CD4-positive, alpha-beta T cell treated with Interleukin-15 for 4 hours (primary cell): ENCODE results near the gene PKP2.
"Not testable (repeated sequence)": the region's sequence is repeated elsewhere in the genome, so short reads cannot be mapped to it uniquely, and the experiment has no call there.

ENCODE experiments used
- DNase-seq: peaks from one replicate; pipeline ENCODE4 v3.0.0-alpha.2; 2020; ENCODE audit warnings: low spot score

Gene PKP2

DNA sequence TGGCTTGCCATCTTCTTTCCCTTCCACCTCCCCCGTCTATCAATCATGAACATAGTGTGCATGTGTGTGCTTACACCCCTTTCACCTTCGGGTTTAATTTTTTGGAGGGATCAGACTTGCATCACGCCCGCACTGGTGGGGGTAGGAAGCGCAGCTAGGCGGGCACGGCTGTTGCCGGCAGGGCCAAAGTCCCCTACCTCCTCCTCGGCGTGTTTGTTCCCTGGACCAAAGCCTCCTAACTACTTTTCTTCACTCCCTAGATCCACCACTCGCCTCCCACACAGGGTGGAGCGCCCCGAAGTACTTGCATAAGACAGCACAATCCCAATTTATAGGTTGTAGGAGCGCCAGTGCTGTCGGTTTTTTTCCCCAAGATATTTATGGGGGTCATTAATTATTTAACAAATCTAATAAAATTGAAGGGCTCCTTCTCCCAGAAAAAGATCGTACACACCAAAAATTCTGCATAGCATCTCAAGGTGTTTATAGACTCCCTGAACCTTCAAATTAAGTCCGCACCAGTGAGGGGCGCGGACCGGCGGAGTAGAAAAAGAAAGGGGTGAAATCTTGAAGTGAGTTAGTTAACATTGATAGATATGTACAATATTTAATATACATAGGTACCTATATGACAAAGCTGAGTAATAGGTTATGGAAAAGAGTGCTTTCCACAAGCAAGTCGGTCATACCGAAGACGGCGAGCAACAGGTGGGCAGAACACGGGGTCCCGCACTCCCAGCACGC lies 717 bp downstream of the PKP2 start:
- no peak for DNase-seq

DNA sequence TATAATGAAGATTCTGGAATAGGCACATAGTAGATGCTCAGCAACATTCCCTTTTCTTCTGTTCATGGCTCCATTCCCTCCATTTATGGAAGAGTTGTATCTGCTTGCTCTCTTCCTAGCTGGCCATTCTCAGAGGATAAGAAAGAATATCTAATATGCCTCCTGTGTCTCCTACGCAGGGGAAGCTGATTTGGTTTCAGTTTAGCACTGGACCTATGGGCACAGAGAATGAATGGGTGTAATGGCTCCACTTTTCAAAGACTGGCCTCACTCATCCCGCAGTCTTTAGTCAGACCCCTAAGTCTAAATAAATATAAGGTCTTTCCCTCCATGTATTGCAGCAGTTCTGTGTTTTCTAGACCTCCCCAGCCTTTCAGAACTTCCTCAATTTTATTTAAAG lies 2.0 kb downstream of the PKP2 start:
- DNase-seq = no peak

DNA sequence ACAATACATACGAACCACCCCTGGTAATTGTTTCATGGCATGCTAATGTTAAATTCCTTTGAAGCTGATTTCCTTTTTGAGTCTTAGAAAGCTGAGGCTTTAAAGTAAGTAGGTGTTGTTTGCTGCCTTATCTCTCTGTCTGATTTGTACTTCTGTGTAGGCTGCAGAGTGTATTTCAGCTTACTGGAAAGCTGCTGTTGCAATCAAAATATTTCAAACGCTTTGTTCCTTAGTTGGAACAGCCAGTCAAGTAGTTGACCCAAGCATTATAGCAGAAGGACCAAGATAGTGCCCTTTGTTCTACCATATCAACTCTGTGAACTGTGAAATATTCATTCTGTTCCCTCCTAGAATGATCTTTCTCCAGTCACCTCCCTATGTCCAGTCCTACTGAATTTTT lies 3.1 kb downstream of the PKP2 start:
- DNase-seq = no peak

DNA sequence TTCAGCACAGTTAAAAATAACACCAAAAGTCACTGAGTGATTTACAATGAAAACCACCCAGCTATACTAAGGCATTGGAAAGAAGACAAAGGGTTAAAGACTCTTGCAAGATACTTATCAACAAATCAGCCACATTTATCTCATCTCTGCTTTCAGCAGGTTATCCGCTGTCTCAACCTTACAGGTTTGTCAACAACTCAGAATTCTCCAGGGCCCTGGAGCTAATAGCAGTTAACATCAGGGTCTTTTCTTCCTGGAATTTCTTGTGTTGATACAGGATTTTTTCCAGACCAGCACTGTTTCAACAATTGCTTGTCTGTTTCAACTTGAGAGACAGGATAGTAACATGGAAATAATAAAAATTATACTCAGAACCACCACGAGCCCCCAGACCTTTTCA lies 3.5 kb downstream of the PKP2 start:
- no peak for DNase-seq

DNA sequence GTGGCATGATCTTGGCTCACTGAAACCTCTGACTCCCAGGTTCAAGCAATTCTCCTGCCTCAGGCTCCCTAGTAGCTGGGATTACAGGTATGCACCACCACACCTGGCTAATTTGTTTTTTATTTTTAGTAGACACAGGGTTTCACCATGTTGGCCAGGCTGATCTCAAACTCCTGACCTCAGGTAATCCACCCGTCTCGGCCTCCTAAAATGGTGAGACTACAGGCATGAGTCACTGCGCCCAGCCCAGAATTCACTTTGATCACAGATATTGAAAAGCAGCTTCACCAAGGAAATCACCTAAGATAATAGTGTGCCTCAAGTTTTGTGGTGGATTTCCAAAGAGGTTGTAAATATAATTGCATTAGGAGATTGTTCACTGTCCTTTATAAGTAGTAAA lies 4.2 kb downstream of the PKP2 start:
- DNase-seq = not testable (repeated sequence)

DNA sequence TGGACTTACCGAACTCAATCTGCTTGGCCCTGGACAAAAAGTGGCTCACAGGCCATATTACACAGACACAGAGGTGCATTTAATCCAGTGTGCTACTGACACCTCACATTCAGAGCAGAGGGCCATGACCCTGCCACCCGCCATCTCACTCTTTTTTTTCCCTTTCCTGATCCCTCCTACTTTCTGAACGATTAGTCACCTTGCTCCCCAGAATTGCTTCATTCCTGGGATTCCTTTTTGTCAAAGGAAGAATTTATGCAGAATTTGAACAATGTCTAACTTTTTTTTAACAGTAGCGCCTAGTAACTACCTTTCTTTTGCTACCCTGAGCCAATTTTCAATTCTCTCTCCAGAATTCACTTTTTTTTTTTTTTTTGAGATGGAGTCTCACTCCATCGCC lies 4.6 kb downstream of the PKP2 start:
- no peak for DNase-seq

DNA sequence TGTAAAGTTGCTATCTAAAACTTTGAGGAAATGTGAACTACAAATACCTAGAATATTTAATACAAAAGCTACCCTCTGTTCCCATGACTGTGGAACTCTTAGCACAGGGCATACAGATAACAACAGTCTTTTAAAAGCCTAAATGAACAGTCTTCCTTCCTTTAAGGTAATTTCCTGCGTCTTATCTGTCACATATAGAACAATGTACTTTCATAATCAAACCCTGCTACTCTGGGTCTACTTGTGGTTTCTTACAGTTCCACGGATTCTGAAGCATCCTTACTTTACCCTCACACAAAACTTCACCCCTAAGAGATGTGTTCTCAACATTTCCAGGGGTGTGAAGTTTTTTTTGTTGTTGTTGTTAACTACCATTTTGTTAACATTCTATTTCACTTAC lies 5.1 kb downstream of the PKP2 start:
- no peak for DNase-seq

DNA sequence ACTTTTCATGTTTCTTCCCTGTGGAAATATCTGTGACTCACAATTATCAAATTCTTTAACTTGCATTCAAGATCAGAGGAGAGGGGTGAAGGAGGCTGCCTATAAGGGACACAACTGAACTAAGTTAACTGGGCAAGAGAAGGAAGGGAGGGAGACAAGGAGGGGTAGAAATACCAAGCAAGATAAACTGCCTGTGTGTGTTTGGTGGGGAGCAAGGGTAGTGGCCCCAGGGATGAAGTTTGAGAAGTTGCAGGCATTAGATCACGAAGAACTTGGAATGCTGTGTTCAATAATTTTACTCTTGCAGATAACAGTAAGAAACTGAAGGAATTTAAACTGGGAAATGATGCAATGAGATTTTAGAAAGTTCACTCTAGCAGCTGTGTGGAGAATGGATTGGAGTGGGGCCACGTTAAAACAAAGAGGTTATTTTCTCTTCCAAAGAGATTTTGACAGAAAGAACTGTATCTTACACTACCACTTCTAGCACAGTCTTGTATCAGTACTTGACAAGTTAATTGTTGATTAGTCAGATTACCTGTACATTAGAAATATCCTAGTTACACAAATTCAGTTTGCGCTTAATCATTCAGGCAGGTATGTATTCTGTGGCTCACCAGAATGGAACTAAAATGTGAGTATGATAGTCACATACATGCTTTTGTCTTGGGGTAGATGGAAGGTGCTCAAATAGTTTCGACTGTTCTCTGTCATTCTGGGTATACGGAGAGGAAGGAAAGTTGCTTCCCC lies 7.4 kb downstream of the PKP2 start:
- no peak for DNase-seq

DNA sequence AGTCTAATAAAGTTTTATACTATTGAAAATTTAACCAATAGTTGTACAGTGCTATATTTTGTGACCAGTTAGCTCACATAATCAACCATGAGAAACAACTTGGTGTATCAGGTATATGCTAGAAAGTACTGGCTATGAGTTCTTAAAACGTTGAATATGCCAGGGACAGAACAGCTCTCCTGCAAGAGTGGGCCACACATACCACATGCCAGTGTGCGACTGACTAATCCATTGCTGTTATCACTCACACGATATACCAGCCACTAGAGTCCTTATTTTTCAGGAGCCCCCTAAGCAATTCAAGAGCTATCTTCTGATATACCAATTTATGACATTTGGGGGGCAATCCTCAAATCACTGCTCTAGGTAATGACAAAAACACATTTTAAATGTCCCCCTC lies 9.5 kb downstream of the PKP2 start:
- no peak for DNase-seq

DNA sequence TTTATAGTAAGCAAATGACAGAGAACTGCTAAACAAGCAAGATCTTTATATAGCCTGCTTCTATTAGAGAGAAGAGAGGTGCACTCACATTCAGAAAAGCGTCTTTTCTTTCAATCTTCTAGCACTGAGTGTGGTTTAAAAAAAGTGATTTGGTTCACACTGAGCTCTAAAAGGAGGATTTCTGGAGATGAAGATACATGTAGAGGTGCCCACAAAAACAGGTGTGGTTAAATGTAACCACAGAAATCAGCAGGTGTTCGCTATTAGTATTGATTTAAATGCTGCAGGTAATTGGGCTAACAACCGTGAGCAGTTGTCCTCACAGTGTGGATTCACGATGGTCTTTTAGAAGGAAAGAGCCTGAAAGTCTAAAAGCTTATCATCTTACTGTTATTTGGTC lies 10.7 kb downstream of the PKP2 start:
- no peak for DNase-seq

DNA sequence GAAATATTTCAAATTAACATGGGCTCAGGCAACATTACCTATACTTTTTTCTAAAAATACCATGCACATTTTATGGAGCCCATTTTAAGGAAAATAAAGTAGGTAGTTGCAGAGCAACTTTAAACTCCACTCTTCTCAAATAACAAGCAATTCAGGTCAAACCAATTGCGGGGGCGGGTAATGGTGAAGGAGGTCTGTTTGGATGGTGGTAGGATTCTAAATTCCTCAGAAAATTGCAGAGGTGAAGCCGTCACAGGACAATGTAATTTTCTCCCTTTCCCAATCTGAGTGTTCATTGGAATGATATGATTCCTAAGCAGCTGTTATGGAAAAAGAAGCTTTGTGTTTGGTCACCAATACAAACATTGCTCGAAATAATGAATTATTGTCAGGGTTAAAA lies 11.6 kb downstream of the PKP2 start:
- no peak for DNase-seq

DNA sequence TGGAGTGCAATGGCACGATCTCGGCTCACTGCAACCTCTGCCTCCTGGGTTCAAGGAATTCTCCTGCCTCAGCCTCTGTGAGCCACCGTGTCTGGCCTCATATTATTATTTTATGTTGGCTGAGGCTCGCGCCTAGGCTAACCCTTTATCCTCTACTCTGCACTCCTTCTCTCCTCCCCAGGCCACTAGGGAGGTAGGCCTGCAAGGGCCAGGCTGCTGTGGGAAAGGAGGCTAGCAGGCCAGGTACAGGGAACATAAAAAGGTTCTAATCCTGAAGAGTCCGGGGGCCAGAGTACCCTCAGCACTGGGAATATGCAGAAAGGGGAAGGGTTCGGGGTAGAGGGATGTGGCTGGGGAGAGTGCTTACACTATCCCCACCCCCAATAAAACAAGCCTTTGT lies 14.9 kb downstream of the PKP2 start:
- no peak for DNase-seq

DNA sequence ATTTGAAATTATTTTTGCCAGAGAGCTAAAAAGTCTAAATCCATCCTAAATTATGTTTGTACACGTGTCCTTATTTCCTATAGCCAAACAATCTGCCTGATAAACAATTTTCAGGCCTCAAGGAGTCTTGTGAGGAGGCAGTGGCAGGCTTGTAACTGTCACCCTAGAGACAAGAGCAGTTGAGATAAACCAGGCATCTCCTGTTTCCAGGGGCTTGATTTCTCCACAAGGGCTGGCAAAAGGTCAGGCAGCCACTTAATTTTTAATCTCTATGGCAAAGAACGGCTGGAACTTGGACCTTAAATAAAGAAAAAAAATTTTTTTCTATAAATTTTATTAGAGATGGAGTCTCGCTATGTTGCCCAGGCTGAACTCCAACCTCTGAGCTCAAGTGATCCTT lies 15.5 kb downstream of the PKP2 start:
- DNase-seq = no peak

DNA sequence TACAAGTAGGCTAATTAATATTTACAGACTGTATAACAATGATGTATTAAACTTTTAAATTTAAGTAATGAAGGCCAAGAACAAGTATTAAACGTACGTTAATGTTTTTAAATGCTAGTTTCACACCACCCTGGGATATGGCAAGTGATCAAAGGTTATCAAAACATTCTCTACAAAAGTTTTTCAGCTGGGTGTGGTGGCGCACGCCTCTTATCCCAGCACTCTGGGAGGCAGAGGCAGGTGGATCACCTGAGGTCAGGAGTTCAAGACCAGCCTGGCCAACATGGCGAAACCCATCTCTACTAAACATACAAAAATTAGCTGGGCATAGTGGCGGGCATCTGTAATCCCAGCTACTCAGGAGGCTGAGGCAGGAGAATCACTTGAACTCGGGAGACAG lies 17.5 kb downstream of the PKP2 start:
- not testable (repeated sequence) for DNase-seq

DNA sequence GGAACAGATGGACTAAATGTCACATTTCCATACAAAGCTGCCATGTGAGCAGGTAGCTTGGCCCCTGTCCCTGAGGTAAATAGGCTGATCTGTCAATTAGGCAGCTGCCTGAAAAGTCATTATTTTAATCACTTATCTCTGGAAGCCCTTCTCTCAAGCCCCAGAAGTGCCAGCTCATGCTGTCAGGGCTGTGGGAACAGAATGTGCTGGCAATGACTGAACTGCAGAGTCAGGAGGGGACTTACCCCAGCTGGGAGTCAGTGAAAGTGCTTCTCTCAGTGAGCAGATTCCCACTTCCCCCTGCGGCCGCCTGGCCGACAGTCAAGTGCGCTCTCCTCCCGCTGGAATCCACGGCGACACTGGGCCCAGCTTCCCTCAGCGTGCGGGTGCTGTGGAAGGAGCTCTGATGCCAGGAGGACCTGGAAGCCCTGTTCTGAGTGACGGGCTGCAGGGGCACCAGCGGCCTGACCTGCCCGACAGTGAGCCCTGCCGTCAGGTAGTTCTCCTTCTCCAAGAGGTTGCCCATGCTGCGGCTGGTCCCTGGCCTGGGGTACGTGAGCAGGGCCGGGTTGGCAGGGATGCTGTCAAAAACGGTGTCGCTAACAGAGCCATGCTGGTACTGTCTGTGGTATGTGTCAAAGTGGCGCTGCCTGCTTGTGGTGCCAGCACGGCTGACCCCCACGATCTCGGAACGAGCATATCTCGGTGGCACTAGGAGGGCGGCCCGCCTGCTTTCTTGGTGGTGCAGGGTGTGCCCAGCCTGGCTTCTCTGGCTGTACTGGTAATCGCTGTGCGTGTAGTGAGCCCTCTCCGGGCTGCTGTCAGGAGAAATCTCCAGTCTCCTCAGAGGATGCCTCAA lies 18.7 kb downstream of the PKP2 start:
- no peak for DNase-seq

DNA sequence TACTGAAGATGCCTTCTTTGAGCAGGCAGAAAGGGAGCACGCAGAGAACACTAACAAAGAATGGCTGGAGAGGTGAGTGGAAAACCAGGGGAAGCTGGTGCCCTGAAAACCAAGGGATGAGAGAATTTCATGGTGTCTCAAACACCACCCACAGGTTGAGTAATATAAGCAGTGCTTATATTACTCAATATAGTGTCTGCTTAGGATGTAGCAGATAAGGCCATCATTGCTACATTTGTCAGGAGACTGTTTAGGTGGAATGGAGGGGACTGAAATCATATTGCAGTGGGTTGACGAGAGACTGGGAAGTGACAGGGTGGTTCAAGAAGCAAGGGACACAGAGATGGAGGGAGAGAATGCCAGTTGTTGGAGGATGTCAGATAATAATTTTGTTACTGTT lies 20.6 kb downstream of the PKP2 start:
- no peak for DNase-seq

DNA sequence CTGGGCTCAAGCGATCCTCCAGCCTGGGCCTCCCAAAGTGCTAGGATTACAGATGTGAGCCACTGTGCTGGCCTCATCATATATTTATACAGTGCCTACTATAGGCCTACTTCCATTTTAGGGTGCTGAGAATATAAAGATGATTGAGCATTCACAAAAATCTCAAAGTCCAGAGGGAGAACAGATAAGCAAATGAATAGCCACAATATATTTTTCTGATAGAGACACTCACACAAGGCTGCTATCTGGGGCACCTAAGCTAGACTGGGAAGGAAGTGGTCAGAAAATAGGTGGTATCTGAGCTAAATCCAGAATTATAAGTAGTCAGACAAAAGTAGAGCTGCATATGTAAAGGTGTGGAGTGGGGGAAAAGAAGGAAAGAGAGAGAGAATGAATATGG lies 21.6 kb downstream of the PKP2 start:
- DNase-seq = no peak

DNA sequence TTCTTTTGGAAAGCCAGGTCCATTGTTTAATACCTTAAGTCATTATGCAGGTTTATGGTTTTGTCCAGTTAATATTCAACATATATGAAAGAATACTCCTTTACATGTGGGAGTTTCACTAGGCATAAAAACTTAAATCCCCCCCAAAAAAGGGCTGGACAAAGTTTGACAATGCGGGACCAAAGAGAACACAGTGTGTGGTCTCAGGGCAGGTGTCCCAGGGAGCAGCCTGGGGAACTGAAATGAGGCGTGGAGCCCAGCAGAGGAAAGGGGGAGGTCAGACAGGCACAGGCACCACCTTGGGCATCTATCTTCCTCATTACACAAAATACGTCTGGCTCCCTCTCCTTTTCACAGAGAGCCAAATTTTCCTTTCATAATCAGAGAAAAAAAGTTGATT lies 22.5 kb downstream of the PKP2 start:
- DNase-seq = no peak

DNA sequence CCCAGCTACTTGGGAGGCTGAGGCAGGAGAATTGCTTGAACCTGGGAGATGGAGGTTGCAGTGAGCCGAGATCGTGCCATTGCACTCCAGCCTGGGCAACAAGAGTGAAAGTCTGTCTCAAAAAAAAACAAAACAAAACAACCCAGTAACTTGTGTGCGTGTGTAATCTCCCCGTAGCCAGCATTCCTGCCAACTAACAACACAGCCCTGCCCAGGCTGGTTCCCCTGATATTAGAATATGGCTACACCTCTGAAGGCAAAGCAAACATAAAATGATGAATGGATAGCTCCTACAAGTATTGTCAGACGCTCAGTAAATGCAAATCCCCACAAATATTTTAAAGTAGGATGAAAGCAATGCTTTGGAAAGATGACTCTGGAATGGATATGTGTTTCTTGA lies 24.2 kb downstream of the PKP2 start:
- DNase-seq = not testable (repeated sequence)

DNA sequence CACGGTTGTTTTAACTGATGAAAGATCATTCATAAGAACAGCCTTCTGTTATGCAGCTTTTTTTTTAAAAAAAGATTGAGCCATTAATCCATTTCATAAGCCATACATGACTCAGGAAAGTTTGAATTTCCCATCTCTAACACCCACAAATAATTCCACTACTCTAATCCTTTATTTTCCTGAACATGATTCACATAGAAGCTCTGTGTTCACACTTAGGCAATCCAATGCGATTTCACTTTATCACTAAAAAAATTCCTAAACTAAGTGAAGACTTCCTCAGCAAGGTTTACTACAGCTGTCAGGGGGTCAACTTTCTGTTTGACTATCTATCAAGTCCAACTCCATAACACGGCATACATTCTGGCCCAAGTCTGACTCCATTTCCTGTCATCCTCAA lies 25.9 kb downstream of the PKP2 start:
- DNase-seq = no peak

DNA sequence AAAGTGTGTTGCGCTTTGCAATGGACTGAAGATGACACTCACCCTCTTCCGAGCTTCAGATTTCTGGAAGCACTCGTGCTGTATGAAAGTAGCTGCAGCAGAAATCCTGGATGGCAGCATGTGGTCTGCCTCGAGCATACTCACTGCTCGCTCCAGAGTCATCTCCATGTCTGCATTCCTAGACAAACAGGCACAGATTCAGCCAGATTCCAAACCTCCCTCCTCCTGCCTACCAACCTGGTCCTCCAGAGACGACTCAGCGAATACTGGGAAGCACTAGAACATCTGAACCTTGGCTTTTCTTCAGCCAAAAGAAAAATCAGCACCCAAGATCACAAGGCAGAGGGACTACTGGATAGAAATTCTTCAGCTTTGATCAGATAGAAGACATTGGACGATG lies 27.7 kb downstream of the PKP2 start:
- DNase-seq = no peak

DNA sequence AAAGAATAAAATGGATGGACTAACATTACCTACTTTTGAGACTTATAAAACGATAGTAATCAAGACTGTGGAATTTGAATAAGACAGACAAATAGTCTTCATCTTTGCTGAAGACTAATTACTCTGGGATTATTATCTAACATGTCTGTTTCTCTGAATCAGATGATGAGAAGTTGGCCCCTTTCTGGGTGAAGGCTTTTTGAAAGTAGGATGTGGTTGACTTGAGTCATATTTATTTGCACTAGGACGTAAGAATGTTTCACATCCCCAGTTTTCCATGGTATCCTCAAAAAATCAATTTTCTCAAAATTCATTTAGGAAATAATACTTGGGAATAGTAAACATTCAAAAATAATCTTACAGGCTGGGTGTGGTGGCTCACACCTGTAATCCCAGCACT lies 31.8 kb downstream of the PKP2 start:
- no peak for DNase-seq

DNA sequence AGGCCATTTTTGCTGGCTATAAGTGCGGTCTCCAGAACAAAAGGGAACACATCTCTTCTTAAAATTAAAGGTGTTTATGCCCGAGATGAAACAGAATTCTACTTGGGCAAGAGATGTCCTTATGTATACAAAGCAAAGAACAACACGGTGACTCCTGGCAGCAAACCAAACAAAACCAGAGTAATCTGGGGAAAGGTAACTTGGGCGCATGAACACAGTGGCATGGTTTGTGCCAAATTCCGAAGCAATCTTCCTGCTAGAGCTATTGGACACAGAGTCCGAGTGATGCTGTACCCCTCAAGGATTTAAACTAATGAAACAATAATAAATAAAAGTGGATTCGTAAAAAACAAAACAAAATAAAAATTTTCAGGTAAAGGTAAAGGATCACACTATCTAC lies 33.4 kb downstream of the PKP2 start:
- no peak for DNase-seq
